Caco-2 (cell line): ENCODE results near the gene COPG1. TPM values are rescaled to one million over a fixed set of nuclear protein-coding genes. Genes with fewer than 3 reads are reported as not detected.

Source experiments
- BruUV-seq: library from RNA; stranded (reverse); fragments of 400-500 nt; replicated peaks from 2 replicates; lab custom pipeline; 2021; lab: Mats Ljungman, UMichigan
- CTCF ChIA-PET: fragments of 300-600 bp; sonication (Branson Sonifier 250); formaldehyde crosslinking; loops from one replicate; lab custom pipeline; 2022; ENCODE audit warnings: antibody characterized with exemption; lab: Charles Lee
- POLR2A ChIA-PET: fragments of 300-600 bp; sonication (Branson Sonifier 250); formaldehyde crosslinking; loops from one replicate; lab custom pipeline; 2022; ENCODE audit warnings: antibody characterized with exemption; lab: Charles Lee
- DNase-seq, 2 experiments: peaks; one replicate each; pipeline versions ENCODE4 v3.0.0 to v3.0.0-alpha.2; 2020 to 2022
- H3K27me3 ChIP-seq: replicated peaks from 2 replicates; pipeline ENCODE4 v1.6.0; 2011; ENCODE audit warnings: low read length; ENCODE audit not compliant: control insufficient read depth, insufficient read depth
- H3K36me3 ChIP-seq: 2 replicates; pipeline ENCODE4 v1.5.1; 2011; ENCODE audit warnings: low read length; ENCODE audit not compliant: control insufficient read depth, insufficient read depth
- H3K4me1 ChIP-seq: fragments of 250-450 bp; sonication (Bioruptor Pico); 2 replicates; pipeline ENCODE4 v1.5.1; 2020; ENCODE audit warnings: mild to moderate bottlenecking
- H3K4me3 ChIP-seq: 2 replicates; pipeline ENCODE4 v1.5.1; 2011; ENCODE audit warnings: low read depth, mild to moderate bottlenecking, control low read depth, low read length
- H3K9me3 ChIP-seq: fragments of 250-450 bp; sonication (Bioruptor Pico); 2 replicates; pipeline ENCODE4 v1.5.1; 2020; ENCODE audit warnings: mild to moderate bottlenecking, moderate library complexity
- H3K27ac Mint-ChIP-seq: one replicate; pipeline ENCODE4 v1.8.0; 2022; ENCODE audit warnings: mixed read lengths; ENCODE audit not compliant: unreplicated experiment
- H3K27me3 Mint-ChIP-seq: one replicate; pipeline ENCODE4 v1.8.0; 2022; ENCODE audit warnings: mixed read lengths; ENCODE audit not compliant: insufficient read depth, unreplicated experiment
- H3K36me3 Mint-ChIP-seq: one replicate; pipeline ENCODE4 v1.8.0; 2022; ENCODE audit warnings: mild to moderate bottlenecking, mixed read lengths; ENCODE audit not compliant: insufficient read depth, unreplicated experiment
- H3K4me1 Mint-ChIP-seq: one replicate; pipeline ENCODE4 v1.8.0; 2022; ENCODE audit warnings: low read depth, mixed read lengths; ENCODE audit not compliant: unreplicated experiment
- H3K4me3 Mint-ChIP-seq: one replicate; pipeline ENCODE4 v1.8.0; 2022; ENCODE audit warnings: mild to moderate bottlenecking, moderate library complexity, mixed read lengths; ENCODE audit not compliant: unreplicated experiment
- H3K9me3 Mint-ChIP-seq: one replicate; pipeline ENCODE4 v1.8.0; 2022; ENCODE audit warnings: mixed read lengths; ENCODE audit not compliant: unreplicated experiment
- intact Hi-C: fragments of 100-400 bp; cut with micrococcal nuclease; formaldehyde crosslinking; loops from one replicate; pipeline ENCODE4 v1.10.0; 2022; ENCODE audit not compliant: unreplicated experiment
- total RNA-seq: library from RNA; stranded (reverse); gene quantifications from 2 replicates; pipeline ENCODE4 v1.2.3, GENCODE V29; 2022
- TF ChIP-seq, protein P1 (sequence below), 2 experiments: fragments of 200-600 bp in 1 of 2; IDR thresholded peaks; 1 replicate in 1 of 2; 2 replicates in 1 of 2; pipeline versions ENCODE4 v1.5.1 to v1.8.0; 2011 to 2022; ENCODE audit warnings: antibody characterized with exemption in 1 of 2, control low read depth in 1 of 2, inconsistent platforms in 1 of 2, low read depth in 1 of 2, low read length in 1 of 2, mild to moderate bottlenecking in 1 of 2, moderate library complexity in 1 of 2; ENCODE audit not compliant: insufficient read depth in 1 of 2, severe bottlenecking in 1 of 2, unreplicated experiment in 1 of 2

The COPG1 gene
- total RNA-seq, 1 experiment from 2014 or later = 178 TPM

DNA sequence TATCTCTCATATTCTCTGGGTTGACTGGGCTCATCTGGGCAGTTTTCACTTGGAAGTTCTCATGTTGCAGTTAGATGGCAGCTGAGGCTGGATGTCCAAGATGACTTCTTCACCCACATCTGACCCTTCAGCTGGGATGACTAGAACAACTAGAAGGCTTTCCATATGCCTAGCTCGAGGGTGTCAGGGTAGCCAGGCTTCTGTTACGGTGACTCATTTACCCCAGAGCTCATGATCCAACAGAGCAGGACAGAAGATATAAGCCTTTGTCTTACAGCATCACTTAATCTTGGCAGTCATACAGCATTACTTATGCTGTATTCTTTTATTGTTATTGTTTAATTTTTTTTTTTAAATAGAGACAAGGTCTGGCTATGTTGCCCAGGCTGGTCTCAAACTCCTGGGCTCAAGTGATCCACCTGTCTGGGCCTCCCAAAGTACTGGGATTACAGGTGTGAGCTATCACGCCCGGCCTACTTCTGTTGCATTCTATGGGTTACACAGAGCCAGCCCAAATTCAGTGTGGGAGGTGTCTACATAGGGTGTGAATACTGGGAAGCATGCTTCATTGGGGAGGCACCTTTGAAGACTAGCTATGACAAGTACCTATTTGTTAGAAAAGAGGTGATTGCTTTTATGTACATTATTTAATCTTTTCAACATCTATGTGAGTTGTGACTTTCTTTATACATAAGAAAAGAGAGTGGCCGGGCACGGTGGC is 40.0 kb downstream of the COPG1 start:
- no peak for DNase-seq
- Mint-ChIP-seq H3K36me3 (peaks cover 13% of the 10 kb centered on the region), H3K27me3 (no peaks in the 10 kb centered on the region), H3K4me1 (no peaks in the 10 kb centered on the region), H3K4me3 (no peak overlapping the region), H3K27ac (no peak overlapping the region), H3K9me3 (no peaks in the 10 kb centered on the region)
- intact Hi-C loops = no loop called here
- H3K4me1 ChIP-seq = no peaks in the 10 kb centered on the region
- ChIA-PET POLR2A (interaction anchor here (0.6 kb wide), 1 partner anchor 178 kb away, joined by 4 read pairs; no protein-coding TSS in a partner anchor), CTCF (no interaction called here)
- H3K36me3 ChIP-seq = peaks cover 1% of the 10 kb centered on the region; the same call in 1 of the 2 replicates
- no peaks in the 10 kb centered on the region for H3K27me3 ChIP-seq
- no TSS peak for BruUV-seq
- H3K4me3 ChIP-seq = no peak overlapping the region
- TF ChIP-seq, protein P1, sequence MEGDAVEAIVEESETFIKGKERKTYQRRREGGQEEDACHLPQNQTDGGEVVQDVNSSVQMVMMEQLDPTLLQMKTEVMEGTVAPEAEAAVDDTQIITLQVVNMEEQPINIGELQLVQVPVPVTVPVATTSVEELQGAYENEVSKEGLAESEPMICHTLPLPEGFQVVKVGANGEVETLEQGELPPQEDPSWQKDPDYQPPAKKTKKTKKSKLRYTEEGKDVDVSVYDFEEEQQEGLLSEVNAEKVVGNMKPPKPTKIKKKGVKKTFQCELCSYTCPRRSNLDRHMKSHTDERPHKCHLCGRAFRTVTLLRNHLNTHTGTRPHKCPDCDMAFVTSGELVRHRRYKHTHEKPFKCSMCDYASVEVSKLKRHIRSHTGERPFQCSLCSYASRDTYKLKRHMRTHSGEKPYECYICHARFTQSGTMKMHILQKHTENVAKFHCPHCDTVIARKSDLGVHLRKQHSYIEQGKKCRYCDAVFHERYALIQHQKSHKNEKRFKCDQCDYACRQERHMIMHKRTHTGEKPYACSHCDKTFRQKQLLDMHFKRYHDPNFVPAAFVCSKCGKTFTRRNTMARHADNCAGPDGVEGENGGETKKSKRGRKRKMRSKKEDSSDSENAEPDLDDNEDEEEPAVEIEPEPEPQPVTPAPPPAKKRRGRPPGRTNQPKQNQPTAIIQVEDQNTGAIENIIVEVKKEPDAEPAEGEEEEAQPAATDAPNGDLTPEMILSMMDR (IDR thresholded peaks at IDR 0.05; ENCODE audit: insufficient read depth in 1 of 2, low read depth in 1 of 2, low read length in 1 of 2, severe bottlenecking in 1 of 2, unreplicated experiment in 1 of 2) = no peak
- no peaks in the 10 kb centered on the region for H3K9me3 ChIP-seq

- no peak for DNase-seq
- no peaks in the 10 kb centered on the region for H3K4me1 Mint-ChIP-seq
- no peaks in the 10 kb centered on the region for H3K9me3 Mint-ChIP-seq
- CTCF ChIA-PET = no interaction called here
- H3K36me3 Mint-ChIP-seq = peaks cover 25% of the 10 kb centered on the region
- POLR2A ChIA-PET = no interaction called here
- no peaks in the 10 kb centered on the region for H3K9me3 ChIP-seq
- no peaks in the 10 kb centered on the region for H3K27me3 Mint-ChIP-seq
- H3K4me3 ChIP-seq = no peak overlapping the region
- H3K4me1 ChIP-seq = no peaks in the 10 kb centered on the region
- H3K4me3 Mint-ChIP-seq = no peak overlapping the region
- TF ChIP-seq, protein P1 (IDR thresholded peaks at IDR 0.05; ENCODE audit: insufficient read depth in 1 of 2, low read depth in 1 of 2, low read length in 1 of 2, severe bottlenecking in 1 of 2, unreplicated experiment in 1 of 2) = no peak
- intact Hi-C loops = no loop called here
- no peak overlapping the region for H3K27ac Mint-ChIP-seq
- no TSS peak for BruUV-seq
- peaks cover 1% of the 10 kb centered on the region; the same call in 1 of the 2 replicates for H3K36me3 ChIP-seq
- H3K27me3 ChIP-seq = no peaks in the 10 kb centered on the region
Observed at GRCh38 chr3:129291236-129291886, 42.0 kb downstream of the COPG1 start.

GRCh38 chr3:129295286-129295685 is 45.9 kb downstream of the COPG1 start:
- Mint-ChIP-seq H3K4me3 (no peak overlapping the region), H3K27me3 (no peaks in the 10 kb centered on the region), H3K4me1 (no peaks in the 10 kb centered on the region), H3K9me3 (no peaks in the 10 kb centered on the region), H3K27ac (no peak overlapping the region), H3K36me3 (peaks cover 24% of the 10 kb centered on the region)
- H3K36me3 ChIP-seq = no peaks in the 10 kb centered on the region; the same call in 1 of the 2 replicates
- no peaks in the 10 kb centered on the region for H3K9me3 ChIP-seq
- no peak overlapping the region for H3K4me3 ChIP-seq
- TF ChIP-seq, protein P1 (IDR thresholded peaks at IDR 0.05; ENCODE audit: insufficient read depth in 1 of 2, low read depth in 1 of 2, low read length in 1 of 2, severe bottlenecking in 1 of 2, unreplicated experiment in 1 of 2) = no peak
- H3K27me3 ChIP-seq = no peaks in the 10 kb centered on the region
- intact Hi-C loops = no loop called here
- DNase-seq = no peak
- CTCF ChIA-PET = interaction anchor here (0.7 kb wide), 1 partner anchor 686 kb away, joined by 3 read pairs; no protein-coding TSS in a partner anchor
- POLR2A ChIA-PET = no interaction called here
- no peaks in the 10 kb centered on the region for H3K4me1 ChIP-seq
- BruUV-seq = no TSS peak
